ENCODE data around the gene IFT52.
"Not testable (repeated sequence)": the region's sequence is repeated elsewhere in the genome, so short reads cannot be mapped to it uniquely, and the experiment has no call there.

IFT52 gene

GRCh38 chr20:43570496-43570895, 20.2 kb upstream of the IFT52 start:
- Histone ChIP-seq H3K27me3 (ENCODE audit: insufficient read depth, low read length) (no peaks in the 10 kb centered on the region), H3K4me3 (ENCODE audit: low read length) (no peak overlapping the region), H3K27ac (ENCODE audit: low read length) (no peak overlapping the region), H3K36me3 (ENCODE audit: insufficient read depth, low read depth, low read length) (no peaks in the 10 kb centered on the region), H3K4me1 (ENCODE audit: insufficient read depth, low read length) (no peaks in the 10 kb centered on the region), H3K9ac (ENCODE audit: low read depth, low read length) (no peak overlapping the region), H3K9me3 (ENCODE audit: insufficient read depth, low read depth, low read length) (no peaks in the 10 kb centered on the region)

GRCh38 chr20:43571310-43571709, 19.4 kb upstream of the IFT52 start:
- no peaks in the 10 kb centered on the region for H3K9me3 ChIP-seq (ENCODE audit: insufficient read depth, low read depth, low read length)
- H3K4me3 ChIP-seq (ENCODE audit: low read length): no peak overlapping the region
- H3K4me1 ChIP-seq (ENCODE audit: insufficient read depth, low read length): no peaks in the 10 kb centered on the region
- no peak overlapping the region for H3K9ac ChIP-seq (ENCODE audit: low read depth, low read length)
- H3K27ac ChIP-seq (ENCODE audit: low read length): no peak overlapping the region
- no peaks in the 10 kb centered on the region for H3K27me3 ChIP-seq (ENCODE audit: insufficient read depth, low read length)
- no peaks in the 10 kb centered on the region for H3K36me3 ChIP-seq (ENCODE audit: insufficient read depth, low read depth, low read length)

- no peaks in the 10 kb centered on the region for H3K27me3 ChIP-seq (ENCODE audit: insufficient read depth, low read length)
- no peak overlapping the region for H3K4me3 ChIP-seq (ENCODE audit: low read length)
- H3K27ac ChIP-seq (ENCODE audit: low read length): no peak overlapping the region
- H3K4me1 ChIP-seq (ENCODE audit: insufficient read depth, low read length): no peaks in the 10 kb centered on the region
- H3K9me3 ChIP-seq (ENCODE audit: insufficient read depth, low read depth, low read length): no peaks in the 10 kb centered on the region
- H3K36me3 ChIP-seq (ENCODE audit: insufficient read depth, low read depth, low read length): no peaks in the 10 kb centered on the region
- no peak overlapping the region for H3K9ac ChIP-seq (ENCODE audit: low read depth, low read length)
Measured at GRCh38 chr20:43571771-43572170, 19.0 kb upstream of the IFT52 start.

GRCh38 chr20:43572891-43573290, 17.8 kb upstream of the IFT52 start:
- Histone ChIP-seq H3K9me3 (ENCODE audit: insufficient read depth, low read depth, low read length) (no peaks in the 10 kb centered on the region), H3K27me3 (ENCODE audit: insufficient read depth, low read length) (no peaks in the 10 kb centered on the region), H3K27ac (ENCODE audit: low read length) (no peak overlapping the region), H3K4me3 (ENCODE audit: low read length) (no peak overlapping the region), H3K36me3 (ENCODE audit: insufficient read depth, low read depth, low read length) (no peaks in the 10 kb centered on the region), H3K9ac (ENCODE audit: low read depth, low read length) (no peak overlapping the region), H3K4me1 (ENCODE audit: insufficient read depth, low read length) (no peaks in the 10 kb centered on the region)

- Histone ChIP-seq H3K9ac (ENCODE audit: low read depth, low read length) (no peak overlapping the region), H3K9me3 (ENCODE audit: insufficient read depth, low read depth, low read length) (no peaks in the 10 kb centered on the region), H3K27ac (ENCODE audit: low read length) (no peak overlapping the region), H3K27me3 (ENCODE audit: insufficient read depth, low read length) (no peaks in the 10 kb centered on the region), H3K36me3 (ENCODE audit: insufficient read depth, low read depth, low read length) (no peaks in the 10 kb centered on the region), H3K4me3 (ENCODE audit: low read length) (no peak overlapping the region), H3K4me1 (ENCODE audit: insufficient read depth, low read length) (no peaks in the 10 kb centered on the region)
Measured at GRCh38 chr20:43576108-43576507, 14.6 kb upstream of the IFT52 start.

- Histone ChIP-seq H3K4me3 (ENCODE audit: low read length) (no peak overlapping the region), H3K27me3 (ENCODE audit: insufficient read depth, low read length) (no peaks in the 10 kb centered on the region), H3K9ac (ENCODE audit: low read depth, low read length) (no peak overlapping the region), H3K4me1 (ENCODE audit: insufficient read depth, low read length) (peaks cover 8% of the 10 kb centered on the region), H3K9me3 (ENCODE audit: insufficient read depth, low read depth, low read length) (no peaks in the 10 kb centered on the region), H3K27ac (ENCODE audit: low read length) (no peak overlapping the region), H3K36me3 (ENCODE audit: insufficient read depth, low read depth, low read length) (no peaks in the 10 kb centered on the region)
Measured at GRCh38 chr20:43579861-43580793, 10.6 kb upstream of the IFT52 start.

GRCh38 chr20:43583133-43583864, 7.4 kb upstream of the IFT52 start:
- H3K27ac ChIP-seq (ENCODE audit: low read length): no peak overlapping the region

GRCh38 chr20:43583982-43584432, 6.7 kb upstream of the IFT52 start:
- Histone ChIP-seq H3K27me3 (ENCODE audit: insufficient read depth, low read length) (no peaks in the 10 kb centered on the region), H3K4me1 (ENCODE audit: insufficient read depth, low read length) (peaks cover 8% of the 10 kb centered on the region), H3K27ac (ENCODE audit: low read length) (no peak overlapping the region), H3K9ac (ENCODE audit: low read depth, low read length) (no peak overlapping the region), H3K9me3 (ENCODE audit: insufficient read depth, low read depth, low read length) (no peaks in the 10 kb centered on the region), H3K36me3 (ENCODE audit: insufficient read depth, low read depth, low read length) (no peaks in the 10 kb centered on the region), H3K4me3 (ENCODE audit: low read length) (no peak overlapping the region)

More at GRCh38 chr20:43583133-43583864, 7.4 kb upstream of the IFT52 start:
- Histone ChIP-seq H3K9ac (ENCODE audit: low read depth, low read length) (no peak overlapping the region), H3K27me3 (ENCODE audit: insufficient read depth, low read length) (no peaks in the 10 kb centered on the region), H3K36me3 (ENCODE audit: insufficient read depth, low read depth, low read length) (no peaks in the 10 kb centered on the region), H3K4me1 (ENCODE audit: insufficient read depth, low read length) (peaks cover 8% of the 10 kb centered on the region), H3K4me3 (ENCODE audit: low read length) (no peak overlapping the region), H3K9me3 (ENCODE audit: insufficient read depth, low read depth, low read length) (no peaks in the 10 kb centered on the region)

GRCh38 chr20:43584448-43585136, 6.1 kb upstream of the IFT52 start:
- H3K27ac ChIP-seq (ENCODE audit: low read length): no peak overlapping the region
- no peak overlapping the region for H3K4me3 ChIP-seq (ENCODE audit: low read length)
- H3K9me3 ChIP-seq (ENCODE audit: insufficient read depth, low read depth, low read length): no peaks in the 10 kb centered on the region
- no peak overlapping the region for H3K9ac ChIP-seq (ENCODE audit: low read depth, low read length)
- peaks cover 8% of the 10 kb centered on the region for H3K4me1 ChIP-seq (ENCODE audit: insufficient read depth, low read length)
- H3K27me3 ChIP-seq (ENCODE audit: insufficient read depth, low read length): no peaks in the 10 kb centered on the region
- H3K36me3 ChIP-seq (ENCODE audit: insufficient read depth, low read depth, low read length): no peaks in the 10 kb centered on the region

GRCh38 chr20:43586641-43587040, 4.1 kb upstream of the IFT52 start:
- H3K27ac ChIP-seq (ENCODE audit: low read length): no peak overlapping the region
- no peak overlapping the region for H3K4me3 ChIP-seq (ENCODE audit: low read length)
- H3K9me3 ChIP-seq (ENCODE audit: insufficient read depth, low read depth, low read length): no peaks in the 10 kb centered on the region
- H3K36me3 ChIP-seq (ENCODE audit: insufficient read depth, low read depth, low read length): no peaks in the 10 kb centered on the region
- peaks cover 8% of the 10 kb centered on the region for H3K4me1 ChIP-seq (ENCODE audit: insufficient read depth, low read length)
- H3K9ac ChIP-seq (ENCODE audit: low read depth, low read length): no peak overlapping the region
- H3K27me3 ChIP-seq (ENCODE audit: insufficient read depth, low read length): no peaks in the 10 kb centered on the region

- H3K4me1 ChIP-seq (ENCODE audit: insufficient read depth, low read length); H3K36me3 ChIP-seq (ENCODE audit: insufficient read depth, low read depth, low read length); H3K4me3 ChIP-seq (ENCODE audit: low read length); H3K27me3 ChIP-seq (ENCODE audit: insufficient read depth, low read length); H3K9ac ChIP-seq (ENCODE audit: low read depth, low read length); H3K27ac ChIP-seq (ENCODE audit: low read length); H3K9me3 ChIP-seq (ENCODE audit: insufficient read depth, low read depth, low read length): not testable (repeated sequence)
Measured at GRCh38 chr20:43588526-43588925, 2.2 kb upstream of the IFT52 start.

Measured in iPS-20b (cell line).